H7 (cell line): ENCODE measurements around the gene NTRK1. TPM values are rescaled to one million over a fixed set of nuclear protein-coding genes. Genes with fewer than 3 reads are reported as not detected.
A peak's percentile ranks its signal among the peaks of the same experiment; 100 is the strongest.

ENCODE experiments used
- DNase-seq: peaks from one replicate; pipeline ENCODE4 v3.0.0; 2012
- H3K27me3 ChIP-seq: 2 replicates; pipeline ENCODE4 v1.6.0; 2011; ENCODE audit warnings: mild to moderate bottlenecking, low read length; ENCODE audit not compliant: control insufficient read depth, insufficient read depth
- H3K36me3 ChIP-seq: replicated peaks from 2 replicates; pipeline ENCODE4 v1.5.1; 2011; ENCODE audit warnings: low read length; ENCODE audit not compliant: control insufficient read depth, insufficient read depth
- H3K4me3 ChIP-seq: 2 replicates; pipeline ENCODE4 v1.5.1; 2011; ENCODE audit warnings: low read depth, mild to moderate bottlenecking, control low read depth, low read length, moderate library complexity; ENCODE audit not compliant: insufficient read depth
- total RNA-seq: library from RNA; depleted of rRNA; stranded (reverse); fragments of >200 nt; shearing (Covaris generic); gene quantifications from 2 replicates; pipeline ENCODE4 v1.2.3, GENCODE V29; 2014

Gene NTRK1
- total RNA-seq, 1 experiment from 2014 or later = 0.07 TPM

DNA sequence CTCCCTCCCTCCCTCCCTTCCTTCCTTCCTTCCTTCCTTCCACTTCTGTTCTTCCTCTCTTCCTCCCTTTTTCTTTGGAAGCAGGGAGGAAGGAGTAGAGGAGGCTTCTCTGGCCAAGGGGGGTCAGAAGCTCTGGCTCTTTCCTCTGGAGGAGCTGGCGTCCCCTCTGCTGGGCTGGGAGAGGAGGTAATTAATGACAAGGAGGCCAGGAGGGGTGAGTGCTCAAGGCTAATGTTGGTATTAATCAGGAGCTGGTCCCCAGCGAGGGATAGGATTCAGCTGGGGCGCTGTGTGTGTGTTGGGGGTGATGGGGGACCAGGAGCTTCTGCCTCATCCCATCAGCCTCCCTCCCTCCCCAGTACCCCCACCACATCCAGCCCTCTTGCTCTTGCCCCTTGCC lies 26.7 kb downstream of the NTRK1 start:
- peak; percentile 68 for DNase-seq
- Histone ChIP-seq H3K4me3 (peak overlapping the region; percentile 4; the same call in 1 of the 2 replicates), H3K27me3 (peaks cover 35% of the 10 kb centered on the region), H3K36me3 (no peaks in the 10 kb centered on the region)

DNA sequence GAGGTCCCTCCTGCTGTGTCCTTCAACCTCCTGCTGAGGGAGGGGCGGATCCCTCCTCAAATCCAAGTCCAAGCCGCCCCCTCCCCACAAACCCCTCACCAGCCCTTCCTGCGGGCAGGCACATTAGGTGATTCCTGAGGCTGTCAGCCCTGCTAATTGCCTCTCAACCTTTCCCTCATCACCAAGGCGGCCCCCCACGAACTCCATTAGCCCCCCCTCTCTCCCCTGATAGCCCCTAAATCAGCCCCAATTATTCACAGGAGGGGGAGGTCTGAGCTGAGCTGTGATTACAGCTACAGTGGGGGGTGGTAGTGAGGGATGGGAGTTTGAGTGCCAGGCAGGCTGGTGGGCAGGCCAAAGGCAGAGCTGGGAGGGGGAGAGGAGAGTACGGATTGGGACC lies 27.1 kb downstream of the NTRK1 start:
- no peaks in the 10 kb centered on the region for H3K36me3 ChIP-seq
- H3K27me3 ChIP-seq = peaks cover 39% of the 10 kb centered on the region
- DNase-seq = no peak
- H3K4me3 ChIP-seq = no peak overlapping the region

DNA sequence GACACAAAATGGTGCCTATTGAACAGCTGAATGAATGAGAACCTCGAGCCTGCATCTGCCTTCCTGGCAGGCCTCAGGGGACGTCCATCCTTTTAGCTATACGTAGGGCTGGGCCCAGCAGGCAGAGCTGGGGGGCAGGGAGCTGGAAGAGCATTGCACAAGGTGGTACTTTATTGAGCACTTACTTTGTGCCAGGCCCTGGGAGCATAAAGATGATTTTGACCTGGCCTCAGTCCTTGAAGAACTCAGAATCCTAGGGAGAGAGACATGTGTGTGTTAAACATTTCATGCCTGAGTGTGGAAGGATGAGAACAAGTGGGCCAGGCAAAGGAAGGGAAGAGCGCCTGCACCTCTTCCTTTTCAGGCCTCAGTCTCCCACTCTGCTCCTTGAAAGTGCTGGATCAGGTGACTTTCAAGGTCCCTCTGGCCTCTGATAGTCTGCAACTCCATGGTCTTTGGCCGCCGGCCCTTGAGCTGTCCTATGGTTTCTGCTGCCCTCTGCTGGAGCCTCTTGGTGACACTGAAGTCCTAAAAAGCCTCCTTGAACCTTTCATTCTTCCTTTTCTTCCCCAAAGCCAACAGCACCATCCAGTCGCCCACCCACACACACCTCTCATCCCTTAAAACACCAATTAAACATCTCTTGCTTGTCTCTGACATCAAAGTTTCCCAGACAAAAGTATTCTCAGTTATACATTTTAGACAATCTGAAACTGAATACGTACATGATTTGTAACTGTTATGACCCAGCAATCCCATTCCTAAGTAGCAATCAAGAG lies 29.3 kb downstream of the NTRK1 start:
- Histone ChIP-seq H3K36me3 (no peaks in the 10 kb centered on the region), H3K27me3 (peaks cover 50% of the 10 kb centered on the region), H3K4me3 (no peak overlapping the region)
- DNase-seq = peak; percentile 91

DNA sequence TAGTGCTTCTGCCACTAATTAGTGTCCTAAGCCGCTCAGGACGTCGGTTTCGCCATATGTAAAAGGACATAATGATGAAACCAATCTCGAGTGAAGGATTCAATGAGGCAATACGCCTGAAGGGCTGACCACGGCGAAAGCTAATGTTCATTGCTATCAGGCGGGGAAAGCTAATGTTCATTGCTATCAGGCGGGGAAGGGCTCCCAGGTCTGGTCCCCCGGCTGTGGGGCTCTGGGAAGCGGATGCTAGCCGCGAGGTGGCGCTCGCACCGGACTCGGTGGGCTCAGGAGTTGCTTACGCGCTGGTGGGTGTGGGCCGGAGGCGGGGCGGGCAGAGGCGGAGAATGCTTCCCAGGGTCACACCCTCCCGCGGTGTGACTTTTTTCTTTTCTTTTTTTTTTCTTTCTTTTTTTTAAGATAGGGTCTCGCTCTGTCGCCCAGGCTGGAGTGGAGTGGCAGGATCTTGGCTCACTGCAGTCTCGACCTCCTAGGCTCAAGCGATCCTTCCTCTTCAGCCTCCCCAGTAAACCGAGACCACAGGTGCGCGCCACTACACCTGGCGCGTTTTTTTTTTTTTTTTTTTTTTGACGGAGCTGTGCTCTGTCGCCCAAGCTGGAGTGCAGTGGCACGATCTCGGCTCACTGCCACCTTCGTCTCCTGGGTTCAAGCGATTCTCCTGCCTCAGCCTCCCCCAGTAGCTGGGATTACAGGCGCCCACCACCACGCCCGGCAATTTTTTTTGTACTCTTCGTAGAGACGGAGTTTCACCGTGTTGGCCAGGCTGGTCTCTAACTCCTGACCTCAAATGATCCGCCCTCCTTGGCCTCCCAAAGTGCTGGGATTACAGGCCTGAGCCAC lies 31.8 kb downstream of the NTRK1 start:
- DNase-seq = peak; percentile 97
- H3K4me3 ChIP-seq = peak overlapping the region; percentile 46
- H3K36me3 ChIP-seq = no peaks in the 10 kb centered on the region
- H3K27me3 ChIP-seq = peaks cover 39% of the 10 kb centered on the region

- peak; percentile 92 for DNase-seq
- H3K4me3 ChIP-seq = peak within 1 kb of the TSS; percentile 46
These were observed 32.6 kb downstream of the NTRK1 start, which contains the start of gene PEAR1 for GRCh38 chr1:156893048-156893953. TSS of gene PEAR1 (plus strand) at chr1:156893718. CDS start at chr1:156903927, 10,209 bp downstream.

DNA sequence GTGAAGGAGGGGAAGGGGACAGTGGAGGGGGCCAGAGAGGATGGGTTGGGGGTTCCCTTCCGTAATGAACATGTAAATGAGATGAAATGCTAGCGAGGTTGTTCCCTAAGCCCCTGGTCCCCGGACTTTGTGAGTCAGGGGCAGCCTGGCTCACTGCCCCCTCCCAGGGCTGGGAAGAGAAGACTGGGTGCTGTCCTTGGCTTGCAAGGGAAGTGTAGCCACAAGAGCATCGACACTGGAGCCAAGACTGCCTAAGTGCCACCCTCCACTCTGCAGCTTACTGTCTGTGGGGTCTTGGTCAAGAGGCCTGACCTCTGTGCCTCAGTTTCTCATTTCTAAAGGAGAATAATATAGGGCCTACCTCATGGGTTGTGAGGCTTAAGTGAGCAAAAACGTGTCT lies 33.3 kb downstream of the NTRK1 start:
- Histone ChIP-seq H3K27me3 (peaks cover 36% of the 10 kb centered on the region), H3K36me3 (no peaks in the 10 kb centered on the region), H3K4me3 (peak overlapping the region; percentile 46)
- DNase-seq = no peak

More at GRCh38 chr1:156893048-156893953, 32.6 kb downstream of the NTRK1 start, which contains the start of gene PEAR1:
- H3K27me3 ChIP-seq = peaks cover 37% of the 10 kb centered on the region
- no peaks in the 10 kb centered on the region for H3K36me3 ChIP-seq

- H3K4me3 ChIP-seq = no peak overlapping the region
- H3K36me3 ChIP-seq = no peaks in the 10 kb centered on the region
- H3K27me3 ChIP-seq = peaks cover 36% of the 10 kb centered on the region
- DNase-seq = no peak
These were observed 34.2 kb downstream of the NTRK1 start for GRCh38 chr1:156894711-156895454.

DNA sequence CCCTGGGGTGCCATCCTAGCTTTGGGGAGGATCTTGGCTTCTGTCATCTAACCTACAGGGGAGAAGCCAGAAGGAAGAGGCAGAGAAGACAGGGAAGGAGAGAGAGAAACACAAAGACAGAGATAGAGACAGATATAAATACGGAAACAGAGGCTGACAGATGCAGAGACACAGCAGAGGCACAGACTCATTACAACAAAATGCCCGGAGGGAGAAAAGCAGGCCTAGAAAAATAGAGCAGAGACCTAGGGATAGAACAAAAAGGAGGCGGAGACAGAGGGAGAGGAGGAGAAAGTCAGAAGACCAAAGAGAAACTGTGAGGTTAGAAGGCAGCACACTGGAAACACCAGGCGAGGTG lies 34.8 kb downstream of the NTRK1 start:
- Histone ChIP-seq H3K36me3 (no peaks in the 10 kb centered on the region), H3K27me3 (peaks cover 36% of the 10 kb centered on the region), H3K4me3 (no peak overlapping the region)
- DNase-seq = no peak

DNA sequence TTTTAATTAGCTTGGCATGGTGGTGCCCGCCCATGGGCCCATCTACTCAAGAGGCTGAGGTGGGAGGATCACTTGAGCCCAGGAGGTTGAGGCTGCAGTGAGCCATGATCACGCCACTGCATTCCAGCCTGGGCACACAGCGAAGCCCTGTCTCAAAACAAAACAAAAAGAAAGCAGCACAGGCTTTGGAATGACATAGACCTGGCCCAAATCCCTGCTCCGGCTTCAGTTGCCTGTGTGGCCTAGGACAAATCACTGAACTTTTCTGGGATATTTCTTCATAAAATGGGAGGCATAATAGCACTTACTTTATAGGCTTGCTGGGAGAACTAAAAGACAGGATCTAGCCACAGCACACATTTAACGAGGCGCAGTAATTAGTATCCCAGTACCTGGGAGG lies 35.3 kb downstream of the NTRK1 start:
- Histone ChIP-seq H3K27me3 (peaks cover 36% of the 10 kb centered on the region), H3K4me3 (no peak overlapping the region), H3K36me3 (no peaks in the 10 kb centered on the region)
- no peak for DNase-seq

DNA sequence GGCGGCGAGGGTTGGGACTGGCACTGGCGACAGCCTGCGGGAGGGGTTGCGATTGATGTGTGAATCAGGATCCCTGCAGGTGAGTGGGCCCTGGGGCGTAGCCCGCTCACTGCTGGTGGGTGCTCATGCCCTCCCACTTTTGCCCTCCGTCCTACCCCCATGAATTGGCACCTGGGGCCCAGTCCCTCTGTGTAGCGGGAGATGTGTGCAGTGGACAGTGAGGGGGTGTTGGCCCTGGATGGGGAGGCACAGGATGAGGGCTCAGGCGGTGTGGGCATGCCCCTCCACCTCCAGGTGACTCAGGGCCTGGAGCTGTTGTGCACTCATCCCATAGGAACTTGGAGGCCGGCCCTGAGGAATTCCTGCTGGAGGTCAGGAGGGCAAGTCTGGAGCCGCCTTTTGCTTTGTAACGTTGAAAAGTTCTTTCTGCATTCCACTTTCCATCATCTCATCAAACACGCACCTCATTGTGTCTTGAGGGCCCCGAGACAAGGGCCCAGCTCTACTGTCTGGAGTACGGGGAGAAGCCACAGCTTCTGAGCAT lies 35.9 kb downstream of the NTRK1 start:
- Histone ChIP-seq H3K36me3 (no peaks in the 10 kb centered on the region), H3K27me3 (peaks cover 30% of the 10 kb centered on the region)
- DNase-seq = peak; percentile 72

DNA sequence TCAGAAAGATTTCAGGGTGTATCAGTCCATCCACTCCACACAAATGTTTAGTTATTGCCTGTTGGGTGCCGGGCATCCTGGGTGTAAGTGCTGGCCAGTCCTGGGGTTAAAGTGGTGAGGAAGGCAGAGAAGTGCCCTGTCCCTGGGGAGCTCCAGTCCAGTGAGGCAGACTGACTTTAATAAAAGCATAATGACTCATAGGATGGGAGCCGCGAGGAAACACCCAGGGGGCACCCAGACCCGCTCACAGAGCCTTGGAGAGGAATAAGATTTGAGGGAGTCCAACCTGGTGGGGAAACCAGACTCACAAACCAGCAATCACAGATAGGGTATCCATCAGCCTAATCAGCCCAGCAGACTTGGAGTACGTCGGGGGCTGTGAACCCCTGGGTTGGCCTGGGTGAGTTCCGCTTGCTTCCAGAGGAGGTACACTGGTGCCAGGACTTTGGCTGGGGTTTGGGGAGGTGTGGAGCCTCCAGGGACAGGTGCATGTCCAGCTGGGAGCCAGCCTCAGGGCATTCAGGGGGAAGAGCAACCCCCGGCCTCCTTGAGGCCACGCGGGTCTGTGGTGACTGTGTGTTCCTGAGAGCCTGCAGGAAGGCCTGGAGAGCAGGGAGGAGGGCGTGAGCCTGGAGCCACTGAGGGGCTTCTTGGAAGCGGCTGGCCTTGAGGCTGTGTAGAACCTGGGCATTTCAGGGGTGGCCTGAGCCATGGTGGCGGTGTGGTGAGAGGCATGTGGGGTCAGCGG lies 36.6 kb downstream of the NTRK1 start:
- DNase-seq = no peak
- H3K27me3 ChIP-seq = peaks cover 25% of the 10 kb centered on the region
- no peaks in the 10 kb centered on the region for H3K36me3 ChIP-seq
- H3K4me3 ChIP-seq = no peak overlapping the region

More for the DNA sequence above, 35.9 kb downstream of the NTRK1 start:
- H3K4me3 ChIP-seq = no peak overlapping the region

DNA sequence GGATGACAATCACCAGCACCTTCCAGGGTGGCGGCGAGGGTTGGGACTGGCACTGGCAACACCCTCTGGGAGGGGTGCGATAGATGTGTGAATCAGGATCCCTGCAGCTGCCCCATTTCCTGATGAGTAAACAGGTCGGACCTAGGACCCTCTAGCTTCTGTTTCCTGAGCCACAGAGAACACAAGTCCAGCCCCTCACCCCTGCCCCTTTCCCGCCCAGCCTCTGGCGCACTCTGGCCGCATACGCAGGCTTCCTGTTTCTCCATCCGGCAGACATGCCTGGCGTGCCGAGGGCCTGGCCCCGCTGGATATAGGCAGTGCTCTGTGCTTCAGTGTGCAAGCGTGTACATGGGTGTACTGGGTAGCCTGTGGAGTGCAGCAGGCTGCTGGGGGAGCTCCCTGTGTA lies 37.5 kb downstream of the NTRK1 start:
- no peak for DNase-seq
- H3K4me3 ChIP-seq = no peak overlapping the region
- no peaks in the 10 kb centered on the region for H3K36me3 ChIP-seq
- H3K27me3 ChIP-seq = peaks cover 18% of the 10 kb centered on the region
